GM15510 (cell line): ENCODE data around the gene NRGN.

ENCODE experiments used
- POLR2A ChIP-seq: IDR thresholded peaks from 3 replicates; pipeline ENCODE4 v1.6.1; 2011; ENCODE audit warnings: borderline replicate concordance; ENCODE audit not compliant: insufficient read length; ENCODE audit errors: extremely low read depth

Gene NRGN

DNA sequence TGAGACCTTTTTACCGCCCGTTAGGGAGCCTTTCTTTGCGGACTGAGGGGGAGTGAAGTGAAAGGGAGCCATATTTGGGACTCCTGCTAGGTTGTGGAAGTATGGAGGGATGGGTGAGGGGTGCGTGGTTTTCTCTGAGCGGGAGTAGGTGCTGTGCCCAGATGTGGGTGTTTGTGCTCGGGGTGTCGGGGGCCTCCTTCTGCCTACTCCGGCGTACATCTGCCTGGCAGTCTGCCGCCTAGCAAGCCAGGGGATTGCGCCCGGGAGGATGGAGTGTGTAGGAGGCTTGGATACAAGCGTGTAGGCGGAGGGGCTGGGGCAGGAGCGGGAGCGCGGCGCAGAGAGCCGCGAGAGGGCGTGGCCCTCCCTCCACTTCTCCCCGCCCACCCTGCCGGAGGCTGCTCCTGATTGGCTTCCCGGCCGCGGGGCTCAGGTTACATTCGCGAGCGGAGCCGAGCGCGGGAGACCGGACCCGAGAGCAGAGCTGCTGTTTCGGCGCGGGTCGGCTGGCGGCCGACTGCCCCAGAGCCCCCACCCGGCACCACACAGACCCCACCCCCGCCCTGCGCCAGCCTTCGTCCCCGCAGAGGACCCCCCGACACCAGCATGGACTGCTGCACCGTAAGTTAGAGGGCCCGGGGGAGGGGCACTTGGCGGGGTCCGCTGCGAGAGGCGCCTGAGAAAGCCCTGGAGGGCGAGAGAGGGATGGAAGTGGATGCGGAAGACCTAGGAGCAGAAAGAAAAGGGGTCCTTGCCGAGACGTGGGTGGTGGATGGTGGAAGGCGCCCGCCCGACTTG is at the start of gene NRGN:
Gene NRGN (plus strand): TSS at position 464 of the 798 bp plus-strand sequence. CDS start 143 bp downstream, at position 607.
- TF ChIP-seq POLR2A = no peak

DNA sequence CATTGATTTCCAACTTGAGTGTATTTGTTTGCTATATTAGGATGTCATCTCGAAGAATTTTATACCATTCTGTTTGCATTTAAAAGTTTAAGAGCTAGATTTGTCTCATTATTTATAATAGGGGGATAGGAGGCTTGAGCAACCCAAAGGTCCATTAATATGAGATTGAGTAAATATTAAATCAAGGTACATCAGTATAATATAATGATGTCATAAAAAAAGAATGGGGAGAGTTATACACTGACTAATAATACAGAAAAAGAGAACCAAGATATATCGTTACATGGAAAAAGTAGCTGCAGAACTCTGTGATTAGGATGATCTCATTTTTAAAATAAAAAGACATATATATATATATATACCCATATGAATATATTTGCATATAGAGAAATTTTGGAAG is 46.6 kb upstream of the NRGN start:
- TF ChIP-seq POLR2A = no peak

DNA sequence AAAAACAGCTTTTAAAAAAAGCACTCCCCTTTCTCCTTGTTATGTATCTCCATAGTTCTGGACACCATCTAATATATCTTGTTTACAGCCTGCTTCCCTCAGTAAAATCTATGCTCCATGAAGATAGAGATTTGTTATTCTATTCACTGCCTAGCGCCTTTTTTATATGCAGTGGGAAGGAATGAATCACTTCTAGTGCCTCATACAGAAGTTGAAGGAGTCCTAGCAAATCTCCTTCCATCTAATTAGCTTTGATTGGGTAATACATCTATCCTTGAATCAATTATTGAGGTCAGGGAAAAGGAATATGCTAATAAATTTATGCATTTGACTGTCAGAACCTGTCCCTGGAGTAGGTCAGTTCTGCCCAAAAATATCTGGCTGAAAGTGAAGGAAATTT is 40.2 kb upstream of the NRGN start:
- no peak for TF ChIP-seq POLR2A

DNA sequence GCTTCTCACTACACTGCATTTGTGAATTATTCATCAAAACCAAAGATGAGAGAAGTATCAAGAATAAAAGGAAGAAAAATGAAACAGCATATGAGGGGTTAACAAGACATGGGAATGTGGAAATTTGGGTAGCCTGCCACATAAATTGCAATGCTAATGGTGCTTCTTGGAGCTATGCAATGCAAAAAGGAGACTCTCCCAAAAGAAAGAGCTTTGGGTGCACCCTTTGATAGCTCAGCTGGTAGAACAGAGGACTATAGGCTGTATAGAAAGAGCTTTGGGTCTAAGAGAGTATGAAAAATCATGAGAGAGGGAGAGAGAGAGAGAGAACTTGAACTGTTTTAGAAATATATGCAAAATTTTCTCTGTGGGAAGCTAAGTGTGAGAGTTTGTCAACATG is 39.7 kb upstream of the NRGN start:
- no peak for TF ChIP-seq POLR2A

DNA sequence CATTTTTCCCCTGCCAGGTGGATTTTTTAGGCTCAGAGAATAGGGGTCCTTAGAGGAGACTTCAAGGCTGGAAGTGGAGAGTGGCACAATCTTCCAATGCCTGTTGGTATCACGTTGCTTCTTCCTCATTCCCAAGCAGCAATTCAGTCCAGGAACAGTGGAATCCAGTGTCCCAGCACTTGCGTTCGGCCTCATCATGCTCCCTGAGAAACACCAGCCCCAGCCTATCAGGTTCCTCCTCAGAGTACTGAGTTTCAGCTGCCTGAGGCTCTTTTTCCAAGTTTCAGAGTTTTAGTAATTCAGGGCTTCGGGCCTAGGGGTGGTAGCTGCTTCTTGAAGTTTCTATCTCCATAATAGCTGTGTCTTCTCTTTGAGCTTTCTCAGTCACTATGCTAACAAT is 31.9 kb upstream of the NRGN start:
- no peak for TF ChIP-seq POLR2A

DNA sequence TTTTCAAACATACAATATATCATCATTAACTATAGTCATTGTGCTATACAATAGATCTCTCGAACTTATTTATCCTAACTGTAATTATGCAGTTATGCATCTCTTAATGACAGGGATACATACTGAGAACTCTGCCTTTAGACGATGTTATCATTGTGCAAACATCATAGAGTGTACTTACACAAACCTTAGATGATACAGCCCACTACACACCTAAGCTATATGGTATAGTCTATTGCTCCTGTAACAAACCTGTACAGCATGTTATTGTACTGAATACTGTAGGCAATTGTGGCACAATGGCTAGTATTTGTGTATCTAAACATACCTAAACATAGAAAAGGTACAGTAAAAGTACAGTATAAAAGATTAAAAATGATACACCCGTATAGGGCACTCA is 27.4 kb upstream of the NRGN start:
- no peak for TF ChIP-seq POLR2A

DNA sequence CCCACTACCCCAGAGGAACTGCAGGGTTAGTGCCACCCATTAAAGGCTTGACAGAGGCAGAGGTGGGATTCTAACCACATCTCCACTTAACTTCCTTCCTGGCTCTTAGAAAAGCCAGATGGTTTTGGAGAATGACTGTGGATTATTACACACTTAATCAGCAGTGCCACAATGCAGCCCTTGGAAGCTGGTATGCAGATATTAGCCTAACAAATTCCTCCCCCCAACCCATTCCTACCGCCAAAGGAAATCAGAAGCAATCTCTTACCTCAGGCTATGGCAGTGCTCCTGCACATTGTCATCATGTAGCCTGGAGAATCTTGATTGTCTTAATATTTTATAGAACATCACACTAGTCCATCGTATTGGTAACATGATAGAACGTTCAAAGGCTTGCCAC is 23.2 kb upstream of the NRGN start:
- no peak for TF ChIP-seq POLR2A

DNA sequence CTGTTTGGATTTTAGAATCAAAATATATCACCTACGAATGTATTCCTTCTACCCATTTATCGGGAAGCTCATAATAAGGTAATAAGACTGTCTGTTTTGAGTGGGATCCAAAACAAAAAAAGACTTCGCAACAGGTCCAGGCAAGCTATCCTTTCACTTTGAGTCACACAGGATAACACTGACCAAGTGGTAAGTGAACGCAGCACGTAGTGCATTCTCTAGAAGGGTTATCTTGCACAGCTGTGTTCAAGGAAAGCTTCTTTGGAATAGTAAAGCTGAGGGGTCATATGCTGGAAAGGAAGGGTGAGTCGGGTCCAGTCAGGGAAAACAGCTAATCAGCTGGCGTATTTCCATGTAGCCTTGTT is 22.3 kb upstream of the NRGN start:
- no peak for TF ChIP-seq POLR2A

DNA sequence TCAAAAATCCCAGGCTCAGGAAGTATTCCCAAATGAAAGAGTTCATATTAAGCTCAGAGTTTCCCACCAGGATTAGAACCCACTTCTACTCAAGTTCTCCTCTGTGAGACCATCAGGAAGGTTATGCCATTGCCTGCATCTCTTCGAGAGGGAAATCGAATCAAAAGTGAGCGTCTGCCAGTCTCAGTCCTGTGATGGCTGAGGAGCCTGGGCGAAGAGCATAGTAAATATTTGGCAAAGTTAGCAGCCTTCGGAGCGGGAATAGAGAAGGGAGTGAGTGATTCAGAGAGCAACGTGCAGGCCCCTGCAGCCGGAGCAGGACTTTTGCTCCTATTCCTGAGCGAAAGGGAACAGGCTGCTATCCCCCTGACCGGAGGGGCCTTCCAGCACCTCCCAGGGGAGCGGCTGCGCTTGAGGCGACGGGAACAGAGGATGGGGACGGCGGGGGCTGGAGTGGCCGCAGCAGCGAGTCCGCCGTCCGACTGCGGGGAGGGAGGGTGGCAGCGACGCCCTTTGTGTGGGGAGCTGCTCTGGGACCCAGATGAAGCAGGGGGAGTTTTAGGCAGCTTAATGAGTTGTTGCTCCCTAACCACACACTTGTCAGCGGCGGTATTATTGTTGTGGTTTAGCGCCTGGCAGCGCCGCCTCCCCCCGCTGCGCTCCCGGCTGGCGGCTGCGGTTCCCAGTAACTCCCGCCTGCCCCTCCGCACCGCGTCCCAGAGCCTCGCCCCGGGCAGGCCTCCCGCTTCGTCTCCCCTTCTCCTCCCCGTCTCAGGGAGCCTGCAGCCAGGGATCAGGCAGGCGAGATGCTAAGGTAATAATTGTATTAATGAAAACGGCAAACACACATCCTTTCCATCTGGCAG is 21.7 kb upstream of the NRGN start:
- TF ChIP-seq POLR2A = no peak

DNA sequence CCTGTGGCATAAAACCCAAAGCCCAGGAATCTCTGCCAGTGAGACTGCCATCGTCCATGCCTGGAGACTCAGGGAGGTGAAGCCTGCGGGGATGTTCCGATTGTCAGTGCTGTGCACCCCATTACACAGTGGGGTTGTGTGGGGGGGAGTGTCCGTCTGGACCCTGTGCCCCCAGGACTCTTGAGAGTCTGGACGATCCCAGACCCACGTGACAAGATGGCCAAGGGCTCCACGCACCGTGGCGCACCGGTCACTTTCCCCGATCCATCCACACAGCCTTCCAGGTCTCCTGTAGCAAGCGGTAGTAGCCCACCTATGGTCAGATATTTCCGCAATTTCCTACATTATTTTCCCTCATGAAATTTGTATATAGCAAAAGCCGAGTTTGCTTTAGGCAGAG is 20.9 kb upstream of the NRGN start:
- TF ChIP-seq POLR2A = no peak

DNA sequence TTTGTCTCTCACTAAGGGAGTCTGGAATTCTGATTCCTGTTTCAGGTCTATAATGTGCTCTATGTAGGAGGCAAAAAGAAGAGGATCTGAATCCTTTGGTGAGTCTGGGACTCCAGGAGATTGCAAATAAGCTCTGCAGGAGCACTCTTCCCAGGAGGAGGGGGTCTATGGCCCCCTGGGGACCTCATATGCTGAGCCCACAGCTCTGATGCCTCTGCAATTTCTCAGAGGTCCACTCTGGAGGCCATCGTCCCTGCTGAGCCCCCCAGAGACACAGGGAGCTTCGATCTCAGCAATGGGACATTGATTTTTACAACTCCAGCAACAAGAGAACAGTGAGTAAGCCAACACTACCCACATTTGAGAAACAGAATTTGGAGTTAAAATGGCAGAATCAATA is 20.2 kb upstream of the NRGN start:
- no peak for TF ChIP-seq POLR2A

DNA sequence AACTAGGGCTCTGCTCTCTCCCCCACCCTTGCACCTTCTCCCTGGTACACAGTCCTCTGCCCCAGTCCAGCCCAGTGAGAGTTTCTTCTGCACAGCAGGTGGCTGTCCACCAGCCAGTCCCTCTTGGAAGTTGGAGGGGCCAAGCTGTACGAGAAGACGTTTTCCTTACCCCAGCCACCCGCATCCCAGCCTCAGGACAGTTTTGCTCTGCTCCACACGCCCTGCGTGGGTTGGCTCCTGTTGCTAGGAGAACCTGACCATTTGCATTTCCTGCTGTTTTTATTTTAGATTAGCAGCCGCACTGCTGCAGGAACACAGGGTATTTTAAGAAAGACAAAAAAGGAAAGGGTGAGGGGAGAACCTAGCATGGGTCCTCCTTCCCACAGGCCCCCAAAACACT is 17.6 kb upstream of the NRGN start:
- TF ChIP-seq POLR2A = no peak

DNA sequence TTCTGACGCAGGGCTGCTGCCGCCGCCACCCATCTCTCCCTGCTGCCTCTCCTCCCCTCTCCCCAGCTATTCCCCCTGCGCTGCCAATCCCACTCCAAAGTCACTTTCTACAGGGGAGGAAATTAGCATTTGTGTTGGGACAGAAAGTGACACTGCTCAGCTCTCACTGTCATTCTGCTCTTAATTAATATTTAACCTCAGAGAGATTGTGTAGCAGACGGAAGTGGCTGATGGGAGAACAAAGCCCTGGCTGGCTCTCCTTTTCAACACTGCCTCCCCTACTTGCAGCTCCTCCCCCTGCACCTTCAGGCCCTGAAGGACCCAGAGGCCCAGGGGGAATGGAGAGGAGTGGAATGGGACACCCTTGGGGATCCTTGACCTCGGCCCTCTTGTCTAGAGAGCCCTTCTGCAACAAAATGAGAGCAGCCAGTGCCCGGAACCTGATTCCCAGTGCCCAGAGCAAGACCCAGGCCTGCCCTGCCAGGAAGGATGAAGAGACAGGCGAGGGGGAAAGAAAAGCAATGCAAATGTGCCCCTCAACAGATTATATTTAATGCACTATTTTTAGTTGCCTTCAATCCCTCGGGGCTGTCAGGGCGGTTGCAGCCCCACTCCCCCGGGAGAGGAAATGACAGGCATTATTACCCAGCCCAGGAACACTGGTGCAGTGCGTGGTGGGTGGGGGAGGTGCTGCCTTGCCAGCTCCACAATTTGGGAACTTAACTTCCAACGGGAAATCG is 14.6 kb upstream of the NRGN start:
- TF ChIP-seq POLR2A = no peak

DNA sequence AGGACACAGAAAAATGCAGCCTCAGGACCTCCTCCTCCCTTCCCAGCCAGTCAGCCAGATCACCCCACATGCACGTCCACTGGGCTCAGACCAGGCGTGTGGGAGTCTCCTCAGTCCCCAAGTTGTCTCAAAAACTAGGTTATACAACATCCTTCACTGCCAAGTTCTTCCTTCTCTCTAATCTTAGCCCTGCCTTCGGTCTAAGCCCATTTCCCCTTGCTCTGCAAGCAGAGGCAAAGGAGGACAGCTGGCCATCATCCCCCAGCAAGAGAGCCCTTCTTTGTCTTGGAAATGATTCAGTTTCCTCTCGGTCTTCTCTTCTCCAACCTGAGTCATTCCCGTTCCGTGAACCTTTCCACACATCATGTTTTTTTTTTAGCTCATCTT is 14.0 kb upstream of the NRGN start:
- TF ChIP-seq POLR2A = no peak

DNA sequence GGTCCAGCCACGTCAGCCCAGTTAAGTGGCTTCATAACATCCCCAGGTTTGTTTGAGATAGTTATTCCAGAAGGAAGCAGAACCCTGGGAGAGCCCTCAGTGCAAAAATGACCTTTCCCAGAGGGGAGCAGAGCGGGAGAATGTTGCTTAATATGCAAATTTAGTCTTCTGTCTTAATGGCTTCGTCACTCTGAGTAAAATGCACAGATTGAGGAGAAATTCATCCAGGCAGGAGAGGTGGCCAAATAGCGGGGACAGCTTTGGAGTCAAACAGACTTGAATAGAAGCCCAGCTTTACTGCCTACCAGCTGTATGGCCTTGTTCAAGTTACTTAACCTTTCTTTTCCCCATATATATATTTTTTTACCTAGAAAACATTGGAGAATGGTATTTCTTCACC is 12.3 kb upstream of the NRGN start:
- TF ChIP-seq POLR2A = no peak
